Activated naive CD4-positive, alpha-beta T cell (primary cell): ENCODE data around the gene TRIM29.
"Not testable (repeated sequence)": the region's sequence is repeated elsewhere in the genome, so short reads cannot be mapped to it uniquely, and the experiment has no call there.

Experiments used
- DNase-seq, 4 experiments: peaks; one replicate each; lab custom pipeline; 2025; lab: John Stamatoyannopoulos, UW

Gene TRIM29, protein sequence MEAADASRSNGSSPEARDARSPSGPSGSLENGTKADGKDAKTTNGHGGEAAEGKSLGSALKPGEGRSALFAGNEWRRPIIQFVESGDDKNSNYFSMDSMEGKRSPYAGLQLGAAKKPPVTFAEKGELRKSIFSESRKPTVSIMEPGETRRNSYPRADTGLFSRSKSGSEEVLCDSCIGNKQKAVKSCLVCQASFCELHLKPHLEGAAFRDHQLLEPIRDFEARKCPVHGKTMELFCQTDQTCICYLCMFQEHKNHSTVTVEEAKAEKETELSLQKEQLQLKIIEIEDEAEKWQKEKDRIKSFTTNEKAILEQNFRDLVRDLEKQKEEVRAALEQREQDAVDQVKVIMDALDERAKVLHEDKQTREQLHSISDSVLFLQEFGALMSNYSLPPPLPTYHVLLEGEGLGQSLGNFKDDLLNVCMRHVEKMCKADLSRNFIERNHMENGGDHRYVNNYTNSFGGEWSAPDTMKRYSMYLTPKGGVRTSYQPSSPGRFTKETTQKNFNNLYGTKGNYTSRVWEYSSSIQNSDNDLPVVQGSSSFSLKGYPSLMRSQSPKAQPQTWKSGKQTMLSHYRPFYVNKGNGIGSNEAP

DNA sequence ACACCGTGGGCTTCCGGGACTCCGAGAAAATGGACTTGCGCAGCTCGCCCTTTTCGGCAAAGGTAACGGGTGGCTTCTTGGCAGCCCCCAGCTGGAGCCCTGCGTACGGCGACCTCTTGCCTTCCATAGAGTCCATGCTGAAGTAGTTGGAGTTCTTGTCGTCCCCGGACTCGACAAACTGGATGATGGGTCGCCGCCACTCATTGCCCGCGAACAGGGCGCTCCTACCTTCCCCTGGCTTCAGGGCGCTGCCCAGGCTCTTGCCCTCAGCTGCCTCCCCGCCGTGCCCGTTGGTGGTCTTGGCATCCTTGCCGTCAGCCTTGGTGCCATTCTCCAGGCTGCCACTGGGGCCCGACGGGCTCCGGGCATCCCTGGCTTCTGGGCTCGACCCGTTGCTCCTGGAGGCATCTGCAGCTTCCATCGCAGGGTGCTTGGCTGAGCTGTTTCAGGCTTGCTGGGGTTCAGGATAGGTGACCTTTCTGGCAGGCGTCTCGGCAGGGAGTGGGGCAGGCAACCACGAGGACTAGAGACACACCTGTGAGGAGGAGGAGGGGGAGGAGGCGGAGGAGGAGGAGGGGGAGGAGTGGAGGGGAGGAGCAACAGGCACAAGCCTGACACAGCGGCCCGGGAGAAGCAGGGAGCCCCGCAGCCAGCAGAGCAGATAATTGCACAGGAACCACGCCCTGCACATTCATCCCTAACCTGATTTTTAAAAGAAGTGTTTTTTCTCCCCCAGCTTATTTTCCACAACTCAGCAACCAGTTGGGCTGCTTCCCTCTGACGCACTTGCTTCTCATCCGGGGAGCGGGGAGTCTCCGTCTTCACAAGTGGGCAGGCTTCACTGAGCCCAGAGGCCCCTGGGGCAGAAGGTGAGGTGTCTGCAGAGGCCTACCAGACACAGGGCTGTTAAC lies at the start of gene TRIM29:
TRIM29 (minus strand) TSS at position 503 of the 911 bp plus-strand sequence; CDS start at position 421, 82 bp downstream.
- DNase-seq = no peak

DNA sequence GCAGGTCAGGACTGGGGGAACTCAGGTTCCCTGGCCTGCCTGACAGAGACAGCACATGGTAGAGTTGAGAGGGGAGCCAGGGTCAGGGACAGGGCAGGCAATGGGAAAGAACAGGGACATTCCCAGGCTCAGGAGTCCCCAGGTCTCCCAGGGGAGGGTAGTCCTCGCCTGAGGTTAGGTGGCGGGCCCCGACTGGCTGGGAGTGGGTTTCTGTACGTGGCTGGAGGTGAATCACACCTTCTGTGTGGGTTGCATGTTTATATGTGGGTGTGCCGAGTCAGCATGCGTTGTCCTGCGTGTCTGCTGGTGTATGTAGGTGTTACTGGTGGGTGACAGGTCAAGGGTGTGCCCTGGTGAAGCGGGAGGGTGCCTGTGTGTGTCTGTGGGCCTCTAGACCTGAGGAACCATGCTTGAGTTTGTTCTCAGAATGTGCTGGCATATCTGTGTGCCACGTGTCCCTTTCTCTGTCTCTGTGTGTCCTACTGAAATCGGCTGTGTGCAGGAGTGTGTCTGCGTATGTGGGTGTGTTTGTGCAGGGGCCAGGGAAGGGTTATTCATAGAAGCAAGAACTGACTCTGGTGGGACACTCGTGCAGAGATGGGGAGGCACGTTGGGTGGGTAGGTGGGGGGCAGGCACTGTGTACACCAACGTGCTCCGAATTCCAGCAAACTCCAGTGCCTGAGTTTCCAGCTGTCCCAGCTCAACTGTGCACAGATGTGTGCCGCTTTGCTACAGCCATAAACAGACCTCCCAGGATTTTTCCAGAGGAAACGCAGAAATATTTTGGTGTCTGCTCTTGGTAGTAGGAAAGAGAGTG lies 49.1 kb upstream of the TRIM29 start:
- DNase-seq = no peak

DNA sequence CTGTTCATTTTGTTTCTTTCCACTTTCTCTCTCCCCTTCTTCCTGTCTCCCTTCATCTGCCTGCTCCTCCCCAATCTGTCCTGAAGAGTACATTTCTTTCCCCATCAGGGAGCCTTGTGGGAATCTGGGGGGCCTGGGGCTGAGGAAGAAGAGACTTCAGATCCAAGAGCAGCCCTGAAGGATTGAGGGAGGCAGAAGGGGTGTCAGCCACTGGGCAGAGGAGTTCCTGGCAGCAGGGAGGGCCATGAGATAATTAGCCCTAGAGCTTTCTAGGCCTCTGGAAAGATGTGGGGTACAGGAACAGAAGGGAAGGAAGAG lies 48.5 kb upstream of the TRIM29 start:
- DNase-seq = no peak

DNA sequence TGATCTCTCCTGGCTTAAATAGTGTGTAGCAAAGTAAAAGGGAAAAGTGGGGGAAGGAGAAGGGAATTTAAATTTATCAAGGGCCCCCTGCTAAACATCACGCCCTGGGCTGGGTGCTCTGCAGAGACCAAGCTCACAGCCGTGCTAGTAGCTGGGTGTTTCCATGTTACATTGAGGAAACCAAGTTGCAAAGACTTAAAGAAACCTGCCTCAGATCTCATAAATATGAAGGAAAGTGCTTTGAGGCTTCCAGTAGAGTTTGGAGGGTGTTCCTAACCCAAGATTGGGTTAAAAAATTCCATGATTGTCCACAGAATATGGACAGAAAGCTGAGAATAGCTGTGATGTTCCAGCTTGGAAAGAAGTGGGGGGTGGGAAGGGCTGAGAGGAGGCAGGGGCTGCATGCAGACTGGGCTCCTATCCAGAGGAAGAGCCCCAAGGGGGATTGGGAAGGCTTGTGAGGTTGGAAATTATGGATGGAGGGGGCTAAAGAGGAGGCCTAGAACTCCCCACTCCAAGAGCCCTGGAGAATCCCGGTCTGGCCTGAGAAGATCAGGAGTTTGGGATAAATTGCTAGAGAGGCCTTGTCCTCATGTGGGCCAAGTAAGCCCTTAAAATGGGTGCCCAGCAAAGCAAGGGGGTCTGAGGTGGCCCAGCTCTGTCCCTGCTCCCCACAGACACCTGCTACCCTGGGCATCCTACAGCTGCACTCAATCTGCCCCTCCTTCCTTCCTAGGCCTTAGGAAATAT lies 48.0 kb upstream of the TRIM29 start:
- DNase-seq = no peak

DNA sequence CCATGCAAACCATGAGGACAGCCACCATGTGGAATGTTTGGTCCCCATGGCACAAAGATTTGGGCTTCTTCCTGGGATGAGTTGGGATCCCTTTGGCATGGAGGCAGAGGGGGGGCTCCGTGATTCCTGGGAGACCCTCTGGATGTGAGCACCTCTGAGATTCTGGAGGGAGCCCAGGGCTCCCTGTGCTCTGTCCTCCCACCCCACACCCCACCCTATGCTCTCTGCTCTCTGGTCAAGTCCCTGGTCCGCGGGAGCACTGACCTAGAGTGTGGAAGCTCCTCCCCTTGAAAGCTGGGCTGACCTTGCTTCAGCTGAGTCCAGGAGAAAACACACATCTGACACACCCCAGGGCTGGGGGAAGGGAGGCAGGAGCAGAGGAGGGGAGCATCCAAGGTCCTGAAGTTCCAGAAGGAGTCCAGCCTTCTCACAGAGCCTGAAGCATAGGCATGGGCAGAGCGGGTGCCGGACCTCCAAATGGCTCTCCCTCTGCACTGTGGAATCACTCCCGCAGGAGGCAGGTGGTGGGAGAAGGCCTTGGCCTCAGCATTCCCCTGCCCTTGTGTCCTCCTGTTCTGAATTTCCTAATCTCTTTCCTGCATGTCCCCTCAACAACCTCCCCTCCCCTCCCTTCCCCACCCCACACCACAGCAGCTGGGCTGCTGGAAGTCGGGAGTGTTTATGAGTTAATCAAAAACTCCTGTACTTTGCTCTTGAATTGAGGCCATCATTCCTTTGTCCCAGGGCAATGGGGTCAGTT lies 47.2 kb upstream of the TRIM29 start:
- DNase-seq = no peak

DNA sequence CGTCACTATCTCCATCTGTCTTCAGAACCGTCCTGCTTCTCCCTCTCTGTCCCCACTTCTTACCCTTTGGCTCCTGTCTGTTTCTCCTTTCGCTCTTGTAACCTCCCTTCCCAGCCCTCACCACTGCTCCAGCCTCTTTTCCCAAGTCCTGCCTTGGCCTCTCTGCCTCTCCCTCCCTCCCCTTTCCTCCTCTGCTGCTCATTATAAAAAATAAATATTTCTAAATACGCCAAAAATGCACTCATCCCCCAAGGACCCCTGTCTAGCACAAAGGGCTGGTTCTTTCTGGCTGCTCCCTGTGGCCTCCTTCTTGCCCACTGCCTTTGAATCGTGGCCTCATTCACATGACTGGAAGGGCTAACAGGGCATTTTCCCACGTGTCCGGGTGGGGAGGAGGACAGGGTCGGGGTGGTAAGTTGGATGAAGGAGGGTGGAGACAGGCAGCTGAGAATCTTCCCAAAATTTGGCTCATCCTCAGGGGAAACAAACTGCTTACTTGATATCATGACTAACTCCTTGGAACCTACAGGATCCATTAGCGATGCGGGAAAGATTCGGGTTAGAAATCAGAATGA lies 46.5 kb upstream of the TRIM29 start:
- no peak for DNase-seq

DNA sequence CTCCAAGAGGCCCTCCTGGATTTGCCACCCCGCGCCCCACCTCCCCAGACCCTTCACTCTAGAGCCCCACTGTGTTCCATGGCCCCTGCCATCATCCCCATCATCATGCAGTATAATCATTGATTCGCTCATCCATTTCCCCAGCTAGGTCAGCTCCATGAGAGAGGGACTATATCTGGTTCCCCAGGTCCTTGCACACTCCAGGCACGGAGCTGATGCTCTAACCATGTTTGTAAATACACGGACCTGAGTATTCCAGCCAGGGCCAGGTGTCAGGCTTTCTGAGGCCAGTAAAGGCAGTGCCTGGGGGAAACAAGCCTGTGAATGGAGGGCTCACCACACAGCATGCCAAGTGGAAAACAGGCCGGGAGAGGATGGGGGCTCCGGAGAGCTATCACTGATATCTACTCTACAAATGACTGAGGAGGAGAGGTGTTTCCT lies 45.8 kb upstream of the TRIM29 start:
- no peak for DNase-seq

DNA sequence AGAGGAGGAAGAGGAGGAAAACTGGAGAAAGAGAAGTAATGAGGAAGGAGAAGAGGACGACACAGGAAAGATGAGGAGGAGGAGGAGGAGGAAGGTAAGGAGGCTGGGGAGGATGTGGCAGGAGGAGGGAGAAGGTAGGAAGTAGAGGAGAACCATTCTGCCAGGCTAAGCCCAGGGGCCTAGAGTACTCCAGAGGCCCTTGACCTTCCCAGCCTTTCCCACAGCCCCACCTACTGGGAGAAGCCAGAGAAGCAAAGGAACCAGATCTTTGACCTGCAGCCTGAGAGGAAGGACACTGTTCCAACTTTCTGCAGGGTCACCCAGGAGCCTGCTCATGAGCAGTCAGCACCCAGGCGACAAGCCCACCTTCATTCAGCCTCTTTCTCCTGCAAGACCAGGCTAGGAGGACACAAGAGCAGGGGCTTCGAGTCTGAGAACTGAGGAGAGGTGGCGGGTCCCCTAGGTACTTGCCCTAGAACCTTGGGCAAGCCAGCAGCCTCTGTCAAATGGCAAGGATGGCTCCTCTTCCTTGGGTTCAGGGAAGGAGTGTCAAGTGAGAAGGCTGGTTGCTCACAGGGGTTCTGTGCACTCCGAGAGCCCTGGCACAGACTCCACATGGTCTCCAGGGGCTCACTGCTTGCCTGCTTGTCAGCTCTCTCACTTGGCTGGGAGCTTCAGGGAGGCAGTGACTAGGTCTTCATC lies 45.0 kb upstream of the TRIM29 start:
- DNase-seq = no peak

DNA sequence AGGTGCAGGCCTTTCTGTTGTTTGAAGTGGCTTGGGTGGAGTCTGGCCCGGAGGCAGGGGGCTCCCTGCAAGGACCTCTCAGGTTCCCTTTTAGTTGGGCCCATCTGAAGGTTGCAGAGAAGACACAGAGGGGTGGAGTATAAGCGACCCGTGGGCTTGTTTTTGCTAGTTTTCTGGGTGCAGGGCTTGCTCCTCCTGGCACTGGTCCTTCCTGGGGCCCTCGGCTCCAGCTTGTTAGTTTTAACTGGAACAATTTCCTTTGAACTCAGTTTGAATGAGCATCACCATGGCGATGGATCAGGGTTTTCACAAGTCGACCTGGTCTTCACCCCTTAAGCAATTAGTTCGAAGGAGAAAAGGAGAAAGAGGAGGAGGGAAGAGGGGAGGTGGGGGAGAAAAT lies 44.5 kb upstream of the TRIM29 start:
- no peak for DNase-seq

DNA sequence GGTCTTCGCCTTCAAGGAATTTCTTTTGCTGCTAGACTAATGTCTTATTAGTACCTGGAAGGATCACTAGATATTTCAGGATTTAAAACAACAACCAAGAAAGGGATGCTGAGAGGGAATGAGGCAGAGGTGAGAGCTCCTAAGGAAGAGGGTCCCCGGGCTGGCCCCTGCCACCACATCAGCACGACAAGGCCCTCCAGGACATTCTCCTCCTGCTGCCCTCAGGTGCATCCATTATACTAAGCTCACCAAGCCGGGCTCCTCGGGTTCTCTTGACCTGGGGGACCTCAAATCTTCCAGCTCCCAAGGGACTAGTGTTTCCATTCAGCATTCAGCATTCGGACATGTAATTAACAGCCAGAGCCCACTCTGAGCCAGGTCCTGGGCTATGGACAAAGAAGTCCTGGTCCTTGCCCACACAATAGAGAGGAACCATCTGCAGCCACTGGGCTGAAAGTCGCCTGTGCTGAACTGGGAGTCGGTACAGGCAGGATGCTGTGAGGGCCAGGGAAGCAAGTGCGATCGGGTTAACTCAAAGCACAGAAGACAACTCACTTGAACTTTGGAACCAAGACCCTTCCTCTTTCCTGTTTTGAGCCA lies 43.6 kb upstream of the TRIM29 start:
- DNase-seq = no peak

DNA sequence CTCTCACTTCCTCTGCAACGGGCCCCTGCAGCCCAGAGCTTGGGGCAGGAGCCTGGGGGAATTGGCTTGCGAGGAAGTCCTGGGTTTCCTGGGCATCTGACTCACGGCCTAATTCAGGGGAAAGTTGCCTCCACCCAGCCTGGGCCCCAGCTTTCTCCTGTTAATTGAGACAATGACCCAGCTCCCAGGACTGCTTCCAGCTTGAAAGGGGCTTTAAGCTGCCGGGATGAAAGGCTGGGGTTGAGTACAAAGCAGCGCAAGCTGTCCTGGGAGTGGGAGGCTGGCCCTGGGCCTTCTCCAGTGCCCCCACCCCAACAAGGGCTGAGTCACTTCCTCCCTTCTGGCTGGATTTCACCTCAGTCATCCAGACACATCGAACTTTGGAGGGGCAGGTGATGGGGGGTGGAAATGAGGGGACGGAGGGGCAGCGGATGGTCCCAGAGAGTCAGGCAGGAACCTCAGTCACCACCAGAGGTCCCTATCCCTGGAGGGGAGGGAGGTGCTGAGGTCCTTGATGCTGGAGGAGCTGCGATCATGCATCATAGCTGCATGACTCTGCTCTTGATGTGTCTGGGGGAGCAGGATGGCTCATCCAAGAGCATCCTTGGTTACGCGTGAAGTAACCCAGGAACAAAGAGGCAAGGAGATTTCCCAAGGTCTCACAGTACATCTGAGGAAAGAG lies 42.8 kb upstream of the TRIM29 start:
- DNase-seq = no peak

DNA sequence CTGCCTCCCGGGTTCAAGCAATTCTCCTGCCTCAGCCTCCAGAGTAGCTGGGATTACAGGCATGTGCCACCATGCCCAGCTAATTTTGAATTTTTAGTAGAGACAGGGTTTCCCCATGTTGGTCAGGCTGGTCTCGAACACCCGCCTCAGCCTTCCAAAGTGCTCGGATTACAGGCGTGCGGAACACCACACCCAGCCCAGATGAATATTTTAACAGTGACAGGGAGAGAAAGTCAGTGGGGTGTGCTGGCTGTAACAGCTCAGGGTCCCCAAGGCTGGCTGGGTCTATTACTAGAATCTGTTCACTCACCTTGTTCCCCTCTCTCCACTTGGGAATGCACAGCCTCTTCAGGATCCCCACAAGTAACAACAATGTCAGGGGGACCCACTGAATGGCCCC lies 42.1 kb upstream of the TRIM29 start:
- DNase-seq = not testable (repeated sequence)

DNA sequence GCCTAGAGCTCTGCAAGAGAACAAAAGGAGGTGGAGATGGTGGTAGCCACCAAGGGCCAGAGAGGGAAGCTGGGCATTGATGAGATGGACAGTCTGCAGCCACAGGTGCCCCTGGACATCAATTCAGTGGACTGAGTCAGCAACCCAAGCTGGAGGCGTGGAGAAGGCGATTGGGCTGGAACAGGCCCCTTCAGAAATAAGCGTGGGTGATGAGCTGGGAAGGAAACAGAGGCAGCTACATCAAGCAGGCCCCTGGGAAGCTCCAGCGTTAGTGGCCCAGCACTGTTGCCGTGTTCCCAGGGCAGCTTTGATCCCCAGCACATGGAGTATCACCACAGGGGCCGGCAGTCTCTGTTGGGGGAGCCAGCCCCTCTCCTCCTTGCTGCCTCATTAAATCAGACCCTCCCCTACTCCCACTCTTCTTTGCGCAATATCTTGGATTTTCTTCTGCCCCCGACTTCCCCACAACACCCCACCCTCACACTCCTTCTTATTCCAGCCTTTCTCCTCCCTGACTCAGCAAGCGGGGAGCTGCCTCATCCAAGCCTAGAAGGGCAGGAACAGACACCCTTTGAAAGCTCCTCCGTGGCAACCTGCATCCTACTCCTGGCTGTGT lies 41.3 kb upstream of the TRIM29 start:
- DNase-seq = no peak

DNA sequence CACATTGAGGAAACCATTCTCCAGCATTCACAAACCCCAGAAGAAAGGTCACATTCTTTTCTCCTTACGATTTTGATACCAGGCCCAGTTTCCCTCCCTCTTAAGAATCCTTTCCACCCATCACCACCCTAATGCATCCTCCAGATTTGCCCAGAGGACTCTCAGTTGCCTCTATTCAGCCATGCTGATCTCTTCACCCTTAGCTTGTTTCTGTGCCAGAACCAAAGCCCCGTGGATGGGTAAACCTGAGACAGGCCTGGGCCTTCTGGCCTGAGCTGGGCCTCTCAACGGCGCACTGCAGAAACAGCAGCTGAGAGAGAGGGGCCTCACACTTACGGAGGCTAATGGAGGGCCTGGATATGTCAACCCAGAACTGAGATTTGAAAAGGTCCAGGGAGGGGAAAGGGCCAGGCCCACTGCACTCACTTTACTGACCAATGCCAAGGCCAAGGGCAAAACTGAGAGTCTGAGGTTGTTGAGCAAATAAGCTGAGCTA lies 40.7 kb upstream of the TRIM29 start:
- no peak for DNase-seq

DNA sequence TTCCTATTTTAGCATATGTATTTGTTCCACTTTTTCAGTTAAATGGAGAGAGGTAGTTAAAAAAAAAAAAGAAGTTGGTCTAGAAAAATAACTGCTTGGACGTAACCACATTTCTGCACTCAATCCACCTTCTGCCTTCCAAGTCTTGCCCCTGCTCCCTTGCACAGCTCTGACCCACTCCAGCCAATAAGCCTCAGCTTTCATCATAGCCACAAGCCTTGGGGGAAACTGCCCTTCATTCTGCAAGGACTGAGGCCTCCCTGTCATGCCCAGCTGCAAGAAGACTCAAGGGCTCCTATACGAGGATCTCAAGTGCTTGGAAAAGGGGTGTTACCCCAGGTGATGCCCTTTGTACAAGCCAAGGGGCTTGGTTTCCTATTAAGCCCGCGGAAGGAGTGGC lies 37.0 kb upstream of the TRIM29 start:
- DNase-seq = no peak

DNA sequence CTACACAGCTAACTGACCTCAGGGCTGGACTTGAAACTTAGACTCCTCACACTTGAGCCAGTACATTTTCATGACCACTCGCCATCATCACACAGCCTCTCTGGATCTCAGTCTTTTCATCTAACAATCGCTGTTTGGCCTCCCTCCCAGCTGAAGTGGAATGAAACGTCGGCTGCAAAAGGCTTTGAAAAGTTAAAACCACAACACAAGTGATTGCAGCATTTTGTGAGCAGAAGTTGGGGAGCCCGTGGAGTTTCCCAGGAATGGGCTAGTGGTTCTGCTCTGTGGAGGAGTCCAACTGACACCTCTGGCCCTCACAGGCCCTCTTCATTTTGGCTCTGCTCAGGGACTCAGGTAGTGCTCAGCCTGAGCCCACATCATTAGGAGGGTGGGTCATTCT lies 35.9 kb upstream of the TRIM29 start:
- no peak for DNase-seq

DNA sequence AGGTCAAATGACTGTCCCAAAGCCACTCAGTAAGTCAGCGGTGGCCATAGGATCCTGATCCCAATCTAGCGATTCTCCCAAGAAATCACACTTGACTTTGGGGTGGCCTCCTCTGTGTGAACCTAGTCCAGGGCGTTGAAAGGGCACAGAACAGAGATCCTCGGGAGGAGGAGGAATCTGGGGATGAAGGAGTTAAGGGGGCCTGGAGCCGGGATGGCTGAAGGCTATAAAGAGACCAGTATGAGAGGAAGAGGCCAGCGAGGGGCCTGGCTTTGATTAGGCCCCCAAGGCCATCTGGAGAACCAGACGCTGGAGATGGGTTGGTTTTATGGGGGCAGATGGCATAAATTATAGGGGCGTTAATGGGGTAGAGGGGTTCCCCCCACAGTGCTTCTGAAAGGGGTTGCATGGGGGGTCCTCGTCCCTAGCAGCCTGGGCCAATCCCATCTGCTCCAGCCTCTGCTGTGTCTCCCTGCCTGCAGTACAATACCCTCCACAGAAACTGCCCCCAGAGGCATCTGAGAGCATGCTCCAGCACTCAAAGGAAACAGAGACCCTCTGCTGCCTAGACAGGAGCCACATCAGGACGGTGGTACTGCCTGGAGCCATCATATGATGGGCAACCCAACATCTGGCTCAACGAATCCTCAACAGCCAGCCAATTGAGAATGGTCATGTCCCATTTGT lies 35.2 kb upstream of the TRIM29 start:
- DNase-seq = no peak
